HepG2 (cell line): ENCODE data around the gene TMEM19. TPM values are rescaled to one million over a fixed set of nuclear protein-coding genes. Genes with fewer than 3 reads are reported as not detected.

Source experiments
- BORCS8-MEF2B ChIP-seq: sonication (generic); formaldehyde crosslinking; IDR thresholded peaks from 2 replicates; pipeline ENCODE4 v1.8.0; 2022; ENCODE audit warnings: mild to moderate bottlenecking, missing genetic modification reagents
- ELF1 ChIP-seq: sonication (generic); formaldehyde crosslinking; IDR thresholded peaks from 2 replicates; pipeline ENCODE4 v1.4.0; 2020; ENCODE audit warnings: missing genetic modification reagents
- ERF ChIP-seq: IDR thresholded peaks from 2 replicates; pipeline ENCODE4 v1.6.1; 2018; ENCODE audit warnings: missing biosample characterization, missing genetic modification reagents
- GABPB1 ChIP-seq: IDR thresholded peaks from 2 replicates; pipeline ENCODE4 v1.6.1; 2016; ENCODE audit warnings: mild to moderate bottlenecking, missing genetic modification reagents, moderate library complexity, missing compliant biosample characterization
- HOXA7 ChIP-seq: sonication (generic); formaldehyde crosslinking; IDR thresholded peaks from 2 replicates; pipeline ENCODE4 v1.8.1; 2022; ENCODE audit warnings: mild to moderate bottlenecking, missing genetic modification reagents, moderate library complexity
- JUN ChIP-seq: sonication (generic); formaldehyde crosslinking; IDR thresholded peaks from 2 replicates; pipeline ENCODE4 v1.4.0; 2020; ENCODE audit warnings: mild to moderate bottlenecking, missing genetic modification reagents
- KAT7 ChIP-seq: IDR thresholded peaks from 2 replicates; pipeline ENCODE4 v1.6.1; 2018; ENCODE audit warnings: borderline replicate concordance, missing compliant biosample characterization
- MAZ ChIP-seq, 2 experiments: sonication (generic) in 1 of 2; formaldehyde crosslinking in 1 of 2; IDR thresholded peaks; 2 replicates each; pipeline versions ENCODE4 v1.5.0 to v1.6.1; 2012 to 2020; ENCODE audit warnings: low read depth in 2 of 2, mild to moderate bottlenecking in 2 of 2, borderline replicate concordance in 1 of 2, improper control_type of control experiment in 1 of 2, low read length in 1 of 2, missing genetic modification reagents in 1 of 2, moderate library complexity in 1 of 2
- PHB2 ChIP-seq: fragments of 450-650 bp; IDR thresholded peaks from 2 replicates; pipeline ENCODE4 v1.6.1; 2018; ENCODE audit not compliant: partially characterized antibody
- POLR2AphosphoS5 ChIP-seq: IDR thresholded peaks from 2 replicates; pipeline ENCODE4 v1.6.1; 2012; ENCODE audit warnings: low read depth, low read length
- PPARG ChIP-seq: conservative IDR thresholded peaks from 2 replicates; pipeline ENCODE4 v1.6.1; 2016; ENCODE audit warnings: missing biosample characterization, missing genetic modification reagents
- RXRB ChIP-seq: IDR thresholded peaks from 2 replicates; pipeline ENCODE4 v1.6.1; 2016; ENCODE audit warnings: borderline replicate concordance, missing genetic modification reagents, missing compliant biosample characterization
- SRSF1 ChIP-seq: fragments of 200-400 bp; formaldehyde crosslinking; optimal IDR thresholded peaks from 2 replicates; pipeline ENCODE3; 2017; ENCODE audit warnings: mild to moderate bottlenecking, low read depth, low read length, moderate library complexity
- STAG1 ChIP-seq: sonication (generic); formaldehyde crosslinking; IDR thresholded peaks from 2 replicates; pipeline ENCODE4 v1.4.0; 2020; ENCODE audit warnings: missing genetic modification reagents
- ZBTB3 ChIP-seq: sonication (generic); formaldehyde crosslinking; IDR thresholded peaks from 2 replicates; pipeline ENCODE4 v1.4.0; 2020; ENCODE audit warnings: low read depth, mild to moderate bottlenecking, moderate library complexity, missing genetic modification reagents, borderline replicate concordance
- ZKSCAN5 ChIP-seq: sonication (generic); formaldehyde crosslinking; IDR thresholded peaks from 2 replicates; pipeline ENCODE4 v1.5.1; 2020; ENCODE audit warnings: mild to moderate bottlenecking, missing genetic modification reagents
- ZNF446 ChIP-seq: sonication (generic); formaldehyde crosslinking; IDR thresholded peaks from 2 replicates; pipeline ENCODE4 v1.5.0; 2020; ENCODE audit warnings: mild to moderate bottlenecking, missing genetic modification reagents
- ZNF460 ChIP-seq: sonication (generic); formaldehyde crosslinking; IDR thresholded peaks from 2 replicates; pipeline ENCODE4 v1.5.1; 2020; ENCODE audit warnings: missing genetic modification reagents, mild to moderate bottlenecking, borderline replicate concordance
- ZNF660 ChIP-seq: sonication (generic); formaldehyde crosslinking; IDR thresholded peaks from 2 replicates; pipeline ENCODE4 v1.5.1; 2020; ENCODE audit warnings: mild to moderate bottlenecking, low read depth, missing genetic modification reagents, borderline replicate concordance
- ZNF672 ChIP-seq: sonication (generic); formaldehyde crosslinking; IDR thresholded peaks from 2 replicates; pipeline ENCODE4 v1.8.1; 2022; ENCODE audit warnings: missing genetic modification reagents
- ZNF775 ChIP-seq: sonication (generic); formaldehyde crosslinking; IDR thresholded peaks from 2 replicates; pipeline ENCODE4 v1.4.0; 2020; ENCODE audit warnings: missing genetic modification reagents, mild to moderate bottlenecking, moderate library complexity, borderline replicate concordance
- ZNF776 ChIP-seq: sonication (generic); formaldehyde crosslinking; IDR thresholded peaks from 2 replicates; pipeline ENCODE4 v1.4.0; 2020; ENCODE audit warnings: mild to moderate bottlenecking, missing genetic modification reagents
- ZZZ3 ChIP-seq: sonication (generic); formaldehyde crosslinking; IDR thresholded peaks from 2 replicates; pipeline ENCODE4 v1.4.0; 2020; ENCODE audit warnings: missing genetic modification reagents, mild to moderate bottlenecking, borderline replicate concordance
- polyA plus RNA-seq, 8 experiments: library from polyadenylated mRNA; depleted of rRNA in 3 of 8; stranded (reverse) in 7 of 8; unstranded in 1 of 8; fragments of >200 nt; fragmentation: Illumina TruSeq in 4 of 8; extraction: Trizol in 4 of 8; gene quantifications; 2 replicates each; pipeline versions ENCODE4 v1.2.1 to v1.2.3, GENCODE V29; 2011 to 2016; ENCODE audit warnings: low read depth in 4 of 8, missing spikeins in 1 of 8, mixed read lengths in 1 of 8; ENCODE audit not compliant: insufficient read depth in 1 of 8
- total RNA-seq, 5 experiments: library from RNA; depleted of rRNA; stranded (reverse); fragments of >200 nt; fragmentation: Illumina TruSeq; extraction: Trizol; gene quantifications; 2 replicates each; pipeline ENCODE4 v1.2.3, GENCODE V29; 2016; ENCODE audit warnings: low read depth in 1 of 5
- TF ChIP-seq, protein P1 (sequence below): sonication (generic); formaldehyde crosslinking; IDR thresholded peaks from 2 replicates; pipeline ENCODE4 v1.4.0; 2020; ENCODE audit warnings: missing genetic modification reagents
- TF ChIP-seq, protein P2 (sequence below): sonication (generic); formaldehyde crosslinking; IDR thresholded peaks from 2 replicates; pipeline ENCODE4 v1.8.1; 2023; ENCODE audit warnings: mild to moderate bottlenecking, missing genetic modification reagents
- TF ChIP-seq, protein P3 (sequence below): sonication (generic); formaldehyde crosslinking; IDR thresholded peaks from 2 replicates; pipeline ENCODE4 v1.4.0; 2020; ENCODE audit warnings: missing genetic modification reagents, borderline replicate concordance

The TMEM19 gene
- total and polyA plus RNA-seq, 2 of the 13 experiments (the other 11 are each of a cell fraction or from before 2014, with no cell fraction given): 16.9 to 22.5 TPM

DNA sequence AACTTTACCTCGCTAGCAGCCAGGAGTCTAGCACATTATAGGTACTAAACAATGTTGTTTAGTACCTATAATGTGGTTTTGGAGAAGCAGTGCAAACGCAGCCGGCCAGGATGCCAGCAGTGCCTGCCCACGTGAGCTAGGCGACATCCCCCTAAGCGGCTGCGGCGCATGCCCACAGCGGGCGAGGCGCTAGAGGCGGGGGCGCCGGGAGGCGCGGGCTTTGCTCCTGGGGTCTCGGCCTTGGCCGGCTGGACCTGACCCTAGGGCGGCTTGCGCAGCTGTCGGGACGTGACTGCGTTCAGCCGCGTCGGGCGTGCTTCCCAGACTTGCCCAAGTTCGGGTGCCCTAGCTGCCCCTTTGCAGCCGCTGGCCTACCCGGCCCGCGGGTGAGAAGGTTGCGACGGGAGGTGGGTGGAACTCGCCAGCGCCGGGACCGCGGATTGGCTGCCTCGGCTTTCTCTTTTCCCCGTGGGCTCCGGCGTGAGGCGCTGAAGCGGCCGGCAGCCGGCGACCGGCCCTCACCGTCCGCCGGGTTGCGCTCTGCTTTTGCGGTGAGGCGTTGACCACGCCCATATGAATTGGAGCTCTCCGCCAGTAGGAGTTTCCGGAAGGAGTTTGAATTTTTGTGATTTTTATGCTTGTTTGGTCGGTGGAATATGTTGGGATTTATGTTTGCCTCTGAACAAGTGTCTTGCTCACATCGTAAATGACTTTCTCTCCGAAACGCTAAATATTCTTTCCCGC lies at the start of gene TMEM19 (continued):
- TF ChIP-seq ZNF660 (CRISPR knock-in tag): no peak; the same call in 1 of the 2 replicates
- TF ChIP-seq SRSF1: no peak
- peak; percentile 71 for TF ChIP-seq MAZ (IDR thresholded peaks at IDR 0.05; ENCODE audit: borderline replicate concordance, low read depth, low read length)
- TF ChIP-seq MAZ (CRISPR knock-in tag; IDR thresholded peaks at IDR 0.05; ENCODE audit: low read depth): peak; percentile 89
- TF ChIP-seq GABPB1: peak; percentile 85; the same call in 1 of the 2 replicates
- TF ChIP-seq, protein P1, sequence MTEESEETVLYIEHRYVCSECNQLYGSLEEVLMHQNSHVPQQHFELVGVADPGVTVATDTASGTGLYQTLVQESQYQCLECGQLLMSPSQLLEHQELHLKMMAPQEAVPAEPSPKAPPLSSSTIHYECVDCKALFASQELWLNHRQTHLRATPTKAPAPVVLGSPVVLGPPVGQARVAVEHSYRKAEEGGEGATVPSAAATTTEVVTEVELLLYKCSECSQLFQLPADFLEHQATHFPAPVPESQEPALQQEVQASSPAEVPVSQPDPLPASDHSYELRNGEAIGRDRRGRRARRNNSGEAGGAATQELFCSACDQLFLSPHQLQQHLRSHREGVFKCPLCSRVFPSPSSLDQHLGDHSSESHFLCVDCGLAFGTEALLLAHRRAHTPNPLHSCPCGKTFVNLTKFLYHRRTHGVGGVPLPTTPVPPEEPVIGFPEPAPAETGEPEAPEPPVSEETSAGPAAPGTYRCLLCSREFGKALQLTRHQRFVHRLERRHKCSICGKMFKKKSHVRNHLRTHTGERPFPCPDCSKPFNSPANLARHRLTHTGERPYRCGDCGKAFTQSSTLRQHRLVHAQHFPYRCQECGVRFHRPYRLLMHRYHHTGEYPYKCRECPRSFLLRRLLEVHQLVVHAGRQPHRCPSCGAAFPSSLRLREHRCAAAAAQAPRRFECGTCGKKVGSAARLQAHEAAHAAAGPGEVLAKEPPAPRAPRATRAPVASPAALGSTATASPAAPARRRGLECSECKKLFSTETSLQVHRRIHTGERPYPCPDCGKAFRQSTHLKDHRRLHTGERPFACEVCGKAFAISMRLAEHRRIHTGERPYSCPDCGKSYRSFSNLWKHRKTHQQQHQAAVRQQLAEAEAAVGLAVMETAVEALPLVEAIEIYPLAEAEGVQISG: peak; percentile 83
- TF ChIP-seq PPARG: no peak; the same call in none of the 2 replicates
- peak; percentile 27; the same call in 1 of the 2 replicates for TF ChIP-seq STAG1
- peak; percentile 59 for TF ChIP-seq RXRB (CRISPR knock-in tag)
- TF ChIP-seq, protein P2, sequence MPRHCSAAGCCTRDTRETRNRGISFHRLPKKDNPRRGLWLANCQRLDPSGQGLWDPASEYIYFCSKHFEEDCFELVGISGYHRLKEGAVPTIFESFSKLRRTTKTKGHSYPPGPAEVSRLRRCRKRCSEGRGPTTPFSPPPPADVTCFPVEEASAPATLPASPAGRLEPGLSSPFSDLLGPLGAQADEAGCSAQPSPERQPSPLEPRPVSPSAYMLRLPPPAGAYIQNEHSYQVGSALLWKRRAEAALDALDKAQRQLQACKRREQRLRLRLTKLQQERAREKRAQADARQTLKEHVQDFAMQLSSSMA (CRISPR knock-in tag): no peak
- TF ChIP-seq ZZZ3 (CRISPR knock-in tag): 0 out of 2 replicates have a peak, but pooled peaks have one; percentile 76
- TF ChIP-seq BORCS8-MEF2B (CRISPR knock-in tag): peak; percentile 78
- peak; percentile 86 for TF ChIP-seq ERF (CRISPR knock-in tag)
- TF ChIP-seq ELF1: peak; percentile 72; the same call in 1 of the 2 replicates
- no peak for TF ChIP-seq ZKSCAN5 (CRISPR knock-in tag)
- TF ChIP-seq ZNF446 (CRISPR knock-in tag): no peak
- peak; percentile 49; the same call in 1 of the 2 replicates for TF ChIP-seq ZNF775 (CRISPR knock-in tag)
- peak; percentile 61; the same call in 1 of the 2 replicates for TF ChIP-seq ZBTB3 (CRISPR knock-in tag)
- TF ChIP-seq KAT7 (CRISPR knock-in tag): 0 out of 2 replicates have a peak, but pooled peaks have one; percentile 81
- TF ChIP-seq, protein P3, sequence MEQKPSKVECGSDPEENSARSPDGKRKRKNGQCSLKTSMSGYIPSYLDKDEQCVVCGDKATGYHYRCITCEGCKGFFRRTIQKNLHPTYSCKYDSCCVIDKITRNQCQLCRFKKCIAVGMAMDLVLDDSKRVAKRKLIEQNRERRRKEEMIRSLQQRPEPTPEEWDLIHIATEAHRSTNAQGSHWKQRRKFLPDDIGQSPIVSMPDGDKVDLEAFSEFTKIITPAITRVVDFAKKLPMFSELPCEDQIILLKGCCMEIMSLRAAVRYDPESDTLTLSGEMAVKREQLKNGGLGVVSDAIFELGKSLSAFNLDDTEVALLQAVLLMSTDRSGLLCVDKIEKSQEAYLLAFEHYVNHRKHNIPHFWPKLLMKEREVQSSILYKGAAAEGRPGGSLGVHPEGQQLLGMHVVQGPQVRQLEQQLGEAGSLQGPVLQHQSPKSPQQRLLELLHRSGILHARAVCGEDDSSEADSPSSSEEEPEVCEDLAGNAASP (CRISPR knock-in tag): peak; percentile 27; the same call in 1 of the 2 replicates
- no peak for TF ChIP-seq PHB2
- peak; percentile 79 for TF ChIP-seq POLR2AphosphoS5
- TF ChIP-seq JUN (CRISPR knock-in tag): peak; percentile 40
- TF ChIP-seq HOXA7: no peak
- peak; percentile 92 for TF ChIP-seq ZNF776
- no peak; the same call in 1 of the 2 replicates for TF ChIP-seq ZNF460 (CRISPR knock-in tag)
- no peak for TF ChIP-seq ZNF672
